NB4 (cell line): Measurements from ENCODE around the gene CFAP157.

Source experiments
- CTCF ChIP-seq: IDR thresholded peaks from one replicate; pipeline ENCODE4 v1.5.1; 2012; ENCODE audit warnings: low read depth, low read length
- MAX ChIP-seq: IDR thresholded peaks from 2 replicates; pipeline ENCODE4 v1.6.1; 2011; ENCODE audit warnings: low read depth, low read length
- MYC ChIP-seq: IDR thresholded peaks from 2 replicates; pipeline ENCODE4 v1.6.1; 2011; ENCODE audit warnings: low read depth, low read length
- POLR2A ChIP-seq: IDR thresholded peaks from 2 replicates; pipeline ENCODE4 v1.6.1; 2011; ENCODE audit warnings: mild to moderate bottlenecking; ENCODE audit not compliant: insufficient read length; ENCODE audit errors: extremely low read depth

- TF ChIP-seq CTCF (no peak), POLR2A (no peak), MAX (no peak), MYC (no peak)
Measured at GRCh38 chr9:127693143-127693542, 13.6 kb upstream of the CFAP157 start.
